ENCODE data around the gene TIAM2.

TIAM2 gene

DNA sequence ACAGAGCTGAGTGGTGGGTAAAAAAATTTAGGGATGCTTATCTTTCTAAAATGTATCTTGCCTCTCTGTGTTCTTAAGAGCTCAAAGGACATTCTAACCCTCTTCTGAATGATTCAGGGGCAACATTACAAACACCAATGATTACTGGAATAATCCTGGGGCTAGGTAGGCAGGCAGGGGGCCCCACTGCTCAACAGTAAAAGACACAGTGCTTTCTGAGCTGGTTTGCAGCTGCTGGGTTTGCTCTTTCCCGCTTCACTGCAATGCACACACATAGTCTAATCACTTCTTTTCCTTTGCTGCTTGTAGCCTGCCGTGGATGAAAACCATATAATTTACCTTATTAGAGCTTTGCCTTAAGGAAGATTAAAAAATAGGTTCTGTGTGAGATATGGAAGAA, 292.6 kb downstream of the TIAM2 start:
- DNase-seq (ENCODE audit: low read depth in 2 of 2): no peak

DNA sequence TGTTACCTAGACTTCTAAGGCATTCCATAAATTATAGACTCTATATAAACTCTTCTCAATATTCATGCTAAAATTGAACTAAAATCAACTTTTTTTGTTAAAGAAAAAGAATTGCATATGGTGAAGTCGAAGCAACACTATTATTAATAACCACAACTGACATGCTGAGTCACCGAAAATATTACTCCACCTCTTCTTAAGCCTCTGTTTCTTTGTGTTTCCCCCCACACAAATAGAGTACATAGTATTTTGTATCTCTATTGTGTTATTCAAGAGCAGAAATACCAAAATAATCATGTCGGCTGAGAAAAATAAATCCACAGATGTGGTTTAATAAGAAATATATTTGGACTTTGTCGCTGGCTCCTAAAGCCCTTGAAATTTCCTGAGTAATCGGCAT, 295.4 kb downstream of the TIAM2 start:
- DNase-seq (ENCODE audit: low read depth in 2 of 2): no peak

DNA sequence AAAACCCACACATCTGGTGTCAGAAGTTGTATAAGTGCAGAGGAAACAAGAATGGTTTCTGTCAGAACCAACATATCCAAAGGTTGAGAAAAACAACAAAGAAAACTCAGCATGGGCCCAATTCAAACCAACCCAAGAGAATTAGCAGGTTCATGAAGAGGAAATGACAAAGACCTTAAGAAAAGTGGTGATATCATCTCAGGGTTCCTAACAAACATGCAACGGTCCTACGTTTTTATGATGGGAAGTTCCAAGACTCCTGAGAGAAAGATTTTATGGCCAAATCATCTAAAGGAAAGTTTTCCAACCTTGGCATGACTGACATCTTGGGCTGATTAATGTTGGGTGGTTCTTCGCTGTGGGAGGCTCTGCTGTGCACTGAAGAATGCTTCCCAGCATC, 296.2 kb downstream of the TIAM2 start:
- DNase-seq (ENCODE audit: low read depth in 2 of 2): no peak

DNA sequence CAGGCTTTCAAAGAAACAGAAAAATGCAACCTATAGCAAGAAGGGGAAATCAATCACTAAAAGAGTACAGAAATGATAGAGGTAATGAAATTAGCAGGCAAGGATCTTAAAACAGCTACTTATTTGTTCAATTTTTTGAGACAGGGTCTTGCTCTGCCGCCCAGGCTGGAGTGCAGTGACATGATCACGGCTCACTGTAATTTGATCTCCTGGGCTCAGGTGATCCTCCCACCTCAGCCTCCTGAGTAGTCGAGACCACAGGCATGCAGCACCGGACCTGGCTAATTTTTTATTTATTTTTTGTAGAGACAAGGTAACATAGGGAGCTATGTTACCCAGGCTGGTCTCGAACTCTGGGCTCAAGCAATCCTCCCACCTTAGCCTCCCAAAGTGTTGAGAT, 297.6 kb downstream of the TIAM2 start:
- no peak for DNase-seq (ENCODE audit: low read depth in 2 of 2)

DNA sequence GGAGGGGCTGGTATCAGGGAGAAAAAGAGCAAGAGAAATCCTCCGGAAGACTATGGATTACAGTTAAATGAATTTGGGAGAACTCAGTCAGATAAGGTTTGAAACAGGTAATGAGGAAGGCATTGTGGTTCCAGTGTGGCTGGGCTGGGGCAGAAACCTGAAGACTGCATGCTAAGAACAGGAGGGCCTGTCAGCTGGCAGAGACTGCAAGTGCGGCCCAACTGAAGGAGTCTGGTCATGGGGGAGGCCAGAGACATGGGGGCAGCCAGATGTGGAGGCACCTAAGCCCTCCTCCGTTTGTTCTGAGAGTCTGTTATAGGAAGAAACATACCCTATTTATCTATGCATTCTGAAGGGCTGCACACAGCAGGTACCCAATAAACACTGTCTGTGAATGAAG, 302.6 kb downstream of the TIAM2 start:
- no peak for DNase-seq (ENCODE audit: low read depth in 2 of 2)

DNA sequence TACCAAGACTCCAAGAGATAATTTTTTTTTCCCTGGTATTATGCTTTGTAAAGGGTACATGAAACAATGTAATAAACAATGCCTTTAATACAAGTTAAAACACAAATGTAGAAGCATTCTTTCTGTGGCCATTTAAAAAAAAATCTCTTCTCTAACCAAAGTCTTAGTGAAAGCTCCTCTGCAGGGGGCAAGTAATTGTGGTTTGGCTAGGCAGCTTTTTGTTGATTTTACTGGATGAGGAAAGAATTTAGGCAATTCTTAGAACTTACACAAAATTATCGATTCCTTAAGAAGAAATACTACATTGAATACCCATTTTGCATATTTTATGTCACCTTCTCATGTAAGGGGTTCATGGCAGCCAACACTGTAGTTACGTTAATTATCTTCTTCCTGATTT, 306.8 kb downstream of the TIAM2 start:
- DNase-seq (ENCODE audit: low read depth in 2 of 2): no peak

DNA sequence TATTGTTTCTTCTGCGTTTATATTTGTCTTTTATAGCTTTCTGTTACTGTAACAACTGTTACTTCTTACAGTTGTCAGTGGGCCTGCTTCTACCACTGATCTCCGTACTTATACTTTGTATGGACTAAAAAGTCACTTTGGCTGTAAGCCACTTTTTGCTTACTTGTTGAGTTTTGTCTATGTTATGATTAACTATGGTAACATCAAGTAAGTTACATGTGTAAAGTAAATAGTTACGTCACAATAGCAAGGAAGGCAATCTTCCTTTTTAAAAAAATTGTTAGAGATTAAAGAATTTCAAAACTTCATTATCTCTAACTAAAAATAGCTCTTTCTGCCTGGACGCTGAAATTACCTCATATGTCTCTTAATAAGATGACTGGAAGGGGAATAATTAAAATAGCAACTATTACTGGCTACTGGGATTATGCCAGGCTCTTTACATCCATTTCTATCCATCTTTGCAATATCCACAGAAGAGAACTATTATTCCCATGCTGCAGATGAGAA, 308.3 kb downstream of the TIAM2 start:
- DNase-seq (ENCODE audit: low read depth in 2 of 2): no peak

DNA sequence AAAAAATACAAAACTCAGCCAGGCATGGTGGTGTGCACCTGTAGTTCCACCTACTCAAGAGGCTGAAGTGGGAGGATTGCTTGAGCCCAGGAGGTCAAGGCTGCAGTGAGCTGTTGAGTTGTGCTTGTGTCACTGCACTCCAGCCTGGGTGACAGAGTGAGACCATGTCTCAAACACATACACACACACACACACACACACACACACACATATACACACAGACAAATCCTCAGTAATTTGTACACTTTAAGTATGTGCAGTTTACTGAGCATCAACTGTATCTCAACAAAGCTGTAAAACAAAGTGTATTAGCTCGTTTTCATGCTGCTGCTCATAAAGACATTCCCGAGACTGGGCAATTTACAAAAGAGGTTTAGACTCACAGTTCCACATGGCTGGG, 311.8 kb downstream of the TIAM2 start:
- no peak for DNase-seq (ENCODE audit: low read depth in 2 of 2)
